NCI-H2171 treated with DMSO at 0.1 percent for 48 hours (cell line): ENCODE results near the gene DNAJC3.
"Not testable (repeated sequence)": the region's sequence is repeated elsewhere in the genome, so short reads cannot be mapped to it uniquely, and the experiment has no call there.

Experiments
- DNase-seq: peaks from one replicate; lab custom pipeline; 2025; lab: John Stamatoyannopoulos, UW

The DNAJC3 gene, protein sequence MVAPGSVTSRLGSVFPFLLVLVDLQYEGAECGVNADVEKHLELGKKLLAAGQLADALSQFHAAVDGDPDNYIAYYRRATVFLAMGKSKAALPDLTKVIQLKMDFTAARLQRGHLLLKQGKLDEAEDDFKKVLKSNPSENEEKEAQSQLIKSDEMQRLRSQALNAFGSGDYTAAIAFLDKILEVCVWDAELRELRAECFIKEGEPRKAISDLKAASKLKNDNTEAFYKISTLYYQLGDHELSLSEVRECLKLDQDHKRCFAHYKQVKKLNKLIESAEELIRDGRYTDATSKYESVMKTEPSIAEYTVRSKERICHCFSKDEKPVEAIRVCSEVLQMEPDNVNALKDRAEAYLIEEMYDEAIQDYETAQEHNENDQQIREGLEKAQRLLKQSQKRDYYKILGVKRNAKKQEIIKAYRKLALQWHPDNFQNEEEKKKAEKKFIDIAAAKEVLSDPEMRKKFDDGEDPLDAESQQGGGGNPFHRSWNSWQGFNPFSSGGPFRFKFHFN

DNA sequence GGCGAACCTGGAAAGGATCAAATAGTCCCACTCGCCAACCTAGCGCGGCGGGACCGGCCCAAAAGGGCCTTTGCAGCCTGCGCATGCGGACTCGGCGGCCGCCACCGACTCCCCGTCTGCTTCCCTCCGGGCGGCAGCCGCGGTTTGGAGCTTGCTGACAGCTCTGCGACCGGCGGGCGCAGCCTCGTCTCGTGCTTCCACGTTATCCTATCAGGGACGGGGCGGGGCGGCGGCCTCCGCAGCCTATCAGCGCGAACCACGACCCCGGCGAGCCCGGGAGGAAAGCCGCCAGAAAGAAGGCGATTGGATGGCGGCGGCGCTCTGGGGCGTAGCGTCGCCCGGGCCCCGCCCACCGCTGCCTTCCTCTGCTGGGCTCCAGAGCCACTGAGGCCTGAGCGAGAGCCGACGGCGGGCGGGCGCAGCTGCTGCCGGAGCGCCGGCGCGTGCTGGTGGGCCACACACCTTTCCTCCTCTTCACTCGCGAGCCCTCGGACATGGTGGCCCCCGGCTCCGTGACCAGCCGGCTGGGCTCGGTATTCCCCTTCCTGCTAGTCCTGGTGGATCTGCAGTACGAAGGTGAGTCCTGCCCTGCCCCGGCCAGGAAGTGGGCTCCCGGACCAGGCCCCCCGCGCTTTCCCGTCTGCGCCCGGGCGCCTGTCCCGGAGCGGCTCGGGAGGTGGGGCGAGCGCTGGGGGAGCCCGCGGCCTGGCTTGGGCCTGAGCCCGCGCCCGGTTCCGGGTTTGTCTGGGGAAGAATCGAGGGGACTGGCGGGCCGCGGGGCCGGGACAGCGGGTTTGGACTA is at the start of gene DNAJC3:
Gene DNAJC3 (plus strand): TSS at position 378 of the 802 bp plus-strand sequence. CDS start 117 bp downstream, at position 495.
- DNase-seq: peak; percentile 96

DNA sequence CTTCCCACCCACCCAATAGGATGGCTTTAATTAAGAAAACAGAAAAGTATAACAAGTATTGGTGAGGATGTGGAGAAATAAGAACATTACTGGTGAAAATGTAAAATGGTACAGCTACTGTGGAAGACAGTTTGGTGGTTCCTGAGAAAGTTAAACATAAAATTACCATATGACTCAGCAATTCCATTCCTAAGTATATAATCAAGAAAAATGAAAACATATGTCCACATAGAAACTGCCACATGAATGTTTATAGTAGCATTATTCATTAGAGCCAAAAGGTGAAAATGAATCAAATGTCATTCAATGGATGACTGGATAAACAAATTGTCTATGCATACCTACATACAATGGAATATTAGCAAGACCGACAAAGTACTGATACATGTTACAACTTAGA is 49.3 kb upstream of the DNAJC3 start:
- no peak for DNase-seq

DNA sequence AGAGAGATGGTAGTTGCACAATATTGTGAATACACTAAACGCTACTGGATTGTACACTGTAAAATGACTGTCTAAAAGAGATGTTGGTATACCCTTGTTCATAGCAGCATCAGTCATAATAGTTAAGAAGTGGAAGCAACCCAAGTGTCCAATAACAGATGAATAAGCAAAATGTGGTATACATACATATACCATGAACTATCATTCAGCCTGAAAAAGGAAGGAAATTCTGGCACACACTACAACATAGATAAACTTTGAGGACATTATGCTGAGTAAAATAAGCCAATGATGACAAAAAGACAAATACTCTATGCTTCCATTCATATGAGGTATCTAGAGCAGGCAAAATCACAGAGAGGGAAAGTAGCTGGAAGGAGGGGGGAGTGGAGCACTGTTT is 48.5 kb upstream of the DNAJC3 start:
- no peak for DNase-seq

DNA sequence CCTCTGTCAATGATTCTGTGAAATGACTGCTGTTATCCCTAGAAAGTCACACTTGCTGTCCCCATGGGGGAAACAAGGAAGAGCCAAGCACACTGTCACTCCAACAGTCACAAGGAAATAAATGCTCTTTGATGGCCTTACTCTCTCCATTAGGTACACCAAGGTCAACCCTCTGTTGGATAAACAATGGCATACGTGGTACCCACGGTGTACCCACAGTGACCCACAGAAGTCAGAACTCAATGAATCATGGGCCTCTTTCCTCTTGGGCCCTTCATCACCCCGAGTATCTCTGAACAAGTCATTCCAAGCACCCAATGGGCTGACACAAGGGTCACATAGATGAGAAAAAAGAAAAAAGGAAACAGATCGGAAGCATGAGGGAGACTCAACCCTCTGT is 47.9 kb upstream of the DNAJC3 start:
- DNase-seq: no peak

DNA sequence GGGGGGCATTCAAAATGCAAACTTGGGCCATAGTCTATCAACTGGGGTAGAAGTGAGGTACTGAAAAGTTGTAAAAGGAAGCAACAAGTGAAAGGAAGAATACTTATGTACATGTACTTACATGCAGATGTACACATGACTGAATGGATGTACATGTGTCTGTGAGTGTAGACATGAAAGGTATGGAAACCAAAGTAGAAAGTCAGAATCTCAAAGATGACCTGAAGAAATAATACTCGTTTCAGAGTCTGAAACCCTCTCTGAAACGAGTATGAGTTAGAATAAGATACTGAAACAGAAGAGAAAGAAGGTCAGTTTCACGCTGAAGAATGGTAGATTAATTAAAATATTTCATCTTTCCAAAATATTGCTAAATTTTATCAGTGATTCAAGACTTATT is 46.3 kb upstream of the DNAJC3 start:
- no peak for DNase-seq

DNA sequence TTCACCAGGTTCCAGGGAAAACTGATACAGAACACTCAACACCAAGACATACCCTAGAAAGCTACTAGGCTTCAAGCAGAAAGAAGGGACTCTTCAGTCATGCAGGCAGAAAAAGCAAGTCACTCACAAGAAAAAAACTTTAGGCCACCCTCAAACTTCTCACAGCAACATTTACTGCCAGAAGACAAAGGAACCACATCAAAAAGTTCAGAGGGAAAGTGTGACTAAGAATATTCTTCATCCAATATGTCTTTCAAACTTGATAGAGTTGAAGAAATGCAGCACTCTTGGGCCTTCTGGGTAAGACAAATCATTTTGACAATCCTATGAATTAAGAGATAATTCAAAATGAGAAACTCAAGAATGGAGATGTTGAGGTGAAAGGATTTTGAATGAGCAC is 40.1 kb upstream of the DNAJC3 start:
- DNase-seq: no peak

DNA sequence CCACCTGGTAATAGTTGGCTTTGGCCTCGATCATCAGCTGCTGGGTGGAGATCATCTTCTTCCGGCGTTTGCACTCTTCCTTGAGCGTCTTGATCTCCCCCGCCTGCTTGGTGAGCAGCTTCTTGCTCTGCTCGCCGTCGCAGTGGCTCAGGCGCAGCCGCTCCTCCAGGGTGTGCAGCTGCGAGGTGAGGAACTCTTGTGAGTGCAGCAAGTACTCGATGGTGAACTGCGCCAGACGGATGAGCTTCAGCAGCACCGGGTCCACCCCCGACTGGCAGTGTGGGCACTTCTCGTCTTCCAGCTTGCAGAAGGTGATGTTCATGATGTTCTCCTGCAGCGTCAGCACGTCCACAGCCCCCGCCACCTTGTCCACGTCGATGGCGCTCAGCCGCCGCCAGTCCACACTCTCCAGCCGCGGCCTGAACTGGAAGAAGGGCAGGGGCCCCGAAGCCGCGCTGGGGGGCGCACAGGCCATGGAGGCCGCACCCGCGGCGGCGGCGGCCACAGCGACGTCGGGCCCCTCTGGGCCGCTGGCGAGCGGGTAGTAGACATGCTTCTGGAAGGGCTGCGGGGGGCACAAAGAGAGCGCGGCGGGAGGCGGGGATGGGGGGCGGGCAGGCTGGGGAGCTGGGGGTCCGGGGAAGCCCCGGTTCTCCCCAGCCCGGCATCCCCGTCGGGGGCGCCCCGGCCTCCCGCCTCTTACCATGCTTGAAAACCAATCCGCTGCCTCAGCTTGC is 35.5 kb upstream of the DNAJC3 start:
- no peak for DNase-seq

DNA sequence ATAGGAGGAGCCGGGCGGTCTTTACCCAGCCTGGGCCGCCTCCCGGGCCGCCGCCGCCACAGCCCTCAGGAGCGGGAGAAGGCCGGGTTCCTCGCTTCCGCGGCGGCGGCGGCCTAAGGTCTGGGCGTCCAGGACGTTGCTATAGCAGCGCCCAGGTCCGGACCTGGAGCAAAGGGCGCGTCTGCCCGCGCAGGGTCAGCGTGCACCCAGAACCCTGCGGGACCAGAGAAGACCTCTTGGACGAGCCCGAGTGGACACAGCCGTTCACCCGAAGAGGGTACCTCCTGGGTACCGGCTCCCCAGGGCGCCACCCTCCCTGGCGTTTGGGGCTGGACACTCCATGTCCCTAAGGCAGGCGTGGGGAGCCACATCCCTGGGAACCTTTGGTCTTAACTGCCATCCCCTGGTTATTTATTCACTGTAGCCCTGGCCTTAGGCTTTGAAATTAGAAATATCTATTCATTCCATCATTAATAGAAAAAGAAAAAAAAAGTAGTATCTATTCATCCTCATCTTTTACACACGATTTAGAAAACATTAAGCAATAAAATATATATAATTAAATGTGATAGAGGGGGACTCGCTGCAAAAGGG is 34.8 kb upstream of the DNAJC3 start:
- DNase-seq: no peak

DNA sequence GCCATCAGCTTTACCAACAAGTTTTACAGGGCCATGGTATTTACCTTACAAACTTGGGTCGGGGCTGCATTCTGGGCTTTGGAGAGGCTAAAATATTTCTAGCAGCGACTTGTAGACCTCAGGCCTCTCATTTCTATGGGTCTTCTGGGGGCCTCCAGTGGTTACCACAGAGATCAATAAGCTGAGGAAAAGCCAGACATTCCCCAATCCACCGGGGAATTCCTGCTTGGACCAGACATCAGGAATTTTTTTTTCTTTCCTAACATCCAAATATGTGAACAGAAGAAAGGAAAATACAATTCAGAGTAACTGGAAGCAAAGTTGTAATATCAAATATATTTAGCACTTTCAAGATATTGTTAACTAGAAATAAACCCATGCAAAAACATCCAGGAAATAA is 33.9 kb upstream of the DNAJC3 start:
- no peak for DNase-seq

DNA sequence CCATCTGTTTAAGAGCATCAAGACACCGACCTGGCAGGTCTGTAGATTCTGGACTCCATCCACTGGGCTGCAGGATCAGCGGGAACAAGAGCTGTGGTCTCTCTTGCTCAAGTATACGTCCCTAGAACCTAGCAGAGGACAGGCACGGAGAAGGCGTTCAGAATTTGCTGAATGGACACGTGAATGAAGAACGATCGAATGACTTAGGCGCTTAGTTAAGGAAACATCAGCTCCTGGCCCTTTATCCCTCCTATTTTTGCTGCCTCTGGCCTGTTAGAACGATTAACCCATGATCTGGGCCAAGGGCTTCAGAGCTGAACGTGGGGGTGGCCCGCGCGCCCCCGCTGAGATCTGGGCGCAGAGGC is 33.4 kb upstream of the DNAJC3 start:
- DNase-seq: peak; percentile 43

DNA sequence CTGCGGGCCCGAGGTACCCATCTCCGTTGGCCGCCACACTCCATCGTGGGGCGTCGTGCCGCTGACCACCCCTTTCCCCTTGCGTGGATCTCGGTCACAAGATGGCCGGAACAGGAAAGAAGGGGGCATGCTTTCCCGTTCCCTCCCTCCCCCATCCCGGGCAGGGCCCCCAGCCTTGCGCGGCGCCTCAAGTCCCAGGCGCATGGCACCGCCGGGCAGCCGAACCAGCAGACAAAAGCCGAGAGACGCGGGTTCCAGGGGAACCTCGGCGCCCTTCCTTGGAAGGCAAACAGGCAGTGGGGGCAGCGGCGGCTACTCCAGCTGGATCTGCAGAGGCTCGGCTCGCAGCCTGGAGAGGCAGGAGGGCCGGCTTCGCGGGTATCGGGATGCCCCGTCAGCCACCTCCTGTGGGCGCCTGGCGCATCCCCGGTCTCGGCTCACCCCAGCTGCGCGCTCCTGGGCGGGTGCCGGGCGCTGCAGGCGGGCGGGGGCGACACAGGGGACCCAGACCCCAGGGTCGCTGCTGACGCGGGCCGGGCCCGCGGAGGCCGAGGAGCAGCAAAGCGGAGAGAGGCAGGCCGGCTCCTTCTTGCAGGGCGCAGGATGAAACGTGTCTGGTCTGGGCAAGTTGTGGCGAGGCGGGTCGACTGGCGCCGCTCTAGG is 32.9 kb upstream of the DNAJC3 start:
- DNase-seq: peak; percentile 51

DNA sequence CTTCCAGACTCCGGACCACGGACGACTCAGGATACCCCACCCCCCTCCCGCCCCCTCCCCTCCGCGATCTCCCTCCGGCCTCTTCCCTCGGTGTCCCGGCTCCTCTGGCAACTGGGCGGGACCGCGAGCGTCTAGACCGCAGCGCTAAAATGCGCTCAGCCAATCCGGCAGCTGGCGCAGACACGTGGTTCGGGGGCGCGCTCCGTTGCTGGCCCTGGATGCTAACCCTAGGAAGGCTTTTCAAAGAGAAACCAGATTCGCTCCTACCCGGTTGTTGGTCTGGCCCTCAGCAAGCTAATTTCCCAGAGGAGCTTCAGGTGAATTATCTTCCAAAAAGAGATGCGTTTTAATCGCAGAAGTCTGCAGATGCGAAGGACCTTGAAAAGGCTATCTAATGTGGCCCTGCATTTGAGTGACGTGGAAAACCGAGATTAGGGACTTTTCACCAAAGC is 32.3 kb upstream of the DNAJC3 start, which contains the start of gene DZIP1:
Gene DZIP1 (minus strand): TSS at position 106 of the 452 bp plus-strand sequence. CDS start 2,677 bp downstream, outside the sequence.
- DNase-seq: peak; percentile 80

DNA sequence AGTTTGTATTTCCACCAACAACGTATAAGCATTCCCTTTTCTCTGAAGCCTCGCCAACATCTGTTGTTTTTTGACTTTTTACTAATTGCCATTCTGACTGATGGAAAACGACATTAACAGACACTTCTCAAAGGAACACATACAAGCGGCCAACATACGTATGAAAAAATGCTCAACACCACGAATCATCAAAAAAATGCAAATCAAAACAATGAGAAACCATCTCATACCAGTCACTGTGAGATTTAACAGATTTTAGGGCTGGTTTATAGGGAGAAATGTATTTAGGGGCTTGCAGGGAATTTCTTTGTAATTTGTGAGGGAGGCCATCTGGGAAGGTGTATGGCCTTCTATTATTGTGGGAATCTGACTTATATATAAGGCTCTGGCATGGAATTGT is 29.6 kb upstream of the DNAJC3 start:
- DNase-seq: no peak

DNA sequence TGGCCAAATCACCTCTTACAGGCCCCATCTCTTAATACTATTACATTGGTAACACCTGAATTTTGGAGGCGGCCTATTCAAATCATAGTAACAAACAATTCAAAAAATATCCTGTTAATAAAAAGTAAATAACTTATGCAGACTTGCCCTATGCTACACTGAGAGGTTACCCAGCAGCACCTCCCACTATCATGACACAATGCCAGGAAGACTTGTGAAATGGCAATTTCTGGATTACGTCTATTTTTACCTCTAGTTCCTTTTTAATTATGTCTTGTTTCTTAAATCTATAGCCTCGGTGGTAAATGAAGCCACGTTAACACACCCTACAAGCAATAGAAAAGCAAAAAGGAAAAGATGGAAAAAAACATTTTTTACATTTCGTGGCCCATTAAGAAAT is 26.2 kb upstream of the DNAJC3 start:
- no peak for DNase-seq

DNA sequence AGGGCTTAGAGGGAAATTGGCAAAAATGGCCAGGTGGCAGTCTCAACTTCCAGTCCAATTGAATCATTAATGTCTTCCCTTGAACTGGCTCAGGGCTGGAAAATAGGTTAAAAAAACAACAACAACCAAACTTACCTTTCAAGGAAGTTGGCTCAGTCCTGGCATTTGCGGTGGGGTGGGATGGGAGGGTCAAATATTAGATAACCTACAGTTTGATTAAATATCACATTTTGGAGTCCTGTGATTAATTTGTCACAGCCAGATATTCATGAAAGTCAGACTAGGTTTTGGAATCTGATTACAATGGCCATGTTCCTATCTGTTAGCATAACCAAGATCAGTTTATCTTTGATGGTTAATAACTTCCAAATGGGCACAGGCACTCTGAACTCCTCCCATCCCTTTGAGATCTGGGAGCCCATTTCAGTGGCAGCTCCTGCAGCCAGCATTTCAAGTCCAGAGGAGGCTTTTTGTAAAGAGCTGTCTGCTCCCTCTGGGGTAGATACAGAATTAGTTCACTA is 24.6 kb upstream of the DNAJC3 start:
- DNase-seq: no peak

DNA sequence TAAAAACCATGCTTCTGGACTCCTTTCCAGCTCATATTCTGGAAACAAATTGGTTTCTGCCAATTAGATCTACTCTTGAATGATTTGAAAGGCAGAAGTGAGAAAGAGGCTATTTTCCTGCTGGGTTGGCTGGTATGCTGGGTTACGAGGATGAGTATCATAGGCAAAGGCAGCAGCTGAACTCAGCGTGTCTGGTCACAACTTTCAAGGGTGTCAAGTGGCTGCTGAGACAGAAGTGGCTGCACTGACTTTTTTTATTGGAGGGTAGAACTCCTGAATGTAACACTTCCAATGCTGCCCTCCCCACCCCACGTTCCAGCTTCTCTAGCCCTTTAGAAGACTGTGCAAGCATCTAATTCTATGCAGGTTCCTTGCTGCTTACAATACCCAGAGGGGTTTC is 24.1 kb upstream of the DNAJC3 start:
- no peak for DNase-seq

DNA sequence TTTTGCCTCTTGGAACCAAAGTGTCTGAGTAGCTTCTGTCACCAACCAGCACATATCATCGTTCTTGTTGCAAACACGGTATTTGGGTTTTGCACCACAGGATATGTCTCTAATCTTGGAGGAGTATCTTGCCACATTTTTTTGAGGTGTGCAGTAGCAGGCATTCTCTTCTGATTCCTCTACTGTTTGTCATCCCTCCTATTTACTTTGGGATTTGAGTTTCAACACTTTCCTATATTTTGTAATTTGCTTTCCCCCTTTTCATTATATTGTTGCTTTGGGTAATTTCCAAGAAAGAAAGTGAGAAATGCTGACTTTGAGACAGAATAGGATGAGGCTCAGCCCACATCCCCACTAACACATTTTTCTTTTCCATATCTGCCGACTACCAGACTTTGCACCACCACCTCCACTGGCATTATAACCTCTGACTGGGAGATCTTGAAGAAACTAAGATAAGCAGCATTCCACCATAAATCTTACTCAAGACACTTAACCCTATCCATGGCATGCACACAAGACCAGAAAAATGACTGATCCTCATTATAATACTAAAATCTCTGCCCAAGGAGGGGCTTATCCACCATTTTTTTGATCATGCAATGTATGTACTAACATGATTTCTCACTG is 20.4 kb upstream of the DNAJC3 start:
- DNase-seq: no peak

DNA sequence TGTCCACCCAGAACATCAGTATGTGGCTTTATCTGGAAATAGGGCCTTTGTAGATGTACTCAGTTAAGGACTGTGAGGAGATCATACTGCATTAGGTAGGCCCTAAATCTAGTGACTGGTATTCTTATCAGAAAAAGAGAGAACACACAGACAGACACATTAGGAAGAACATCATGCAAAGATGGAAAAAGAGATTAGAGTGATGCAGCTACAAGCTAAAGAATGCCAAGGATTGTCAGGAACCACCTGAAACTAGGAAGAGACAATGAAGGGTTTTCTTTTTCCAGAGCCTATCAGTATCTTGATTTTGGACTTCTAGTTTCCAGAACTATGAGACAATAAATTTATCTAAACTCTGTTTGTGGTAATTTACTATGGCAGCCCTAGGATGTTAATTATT is 17.4 kb upstream of the DNAJC3 start:
- no peak for DNase-seq

DNA sequence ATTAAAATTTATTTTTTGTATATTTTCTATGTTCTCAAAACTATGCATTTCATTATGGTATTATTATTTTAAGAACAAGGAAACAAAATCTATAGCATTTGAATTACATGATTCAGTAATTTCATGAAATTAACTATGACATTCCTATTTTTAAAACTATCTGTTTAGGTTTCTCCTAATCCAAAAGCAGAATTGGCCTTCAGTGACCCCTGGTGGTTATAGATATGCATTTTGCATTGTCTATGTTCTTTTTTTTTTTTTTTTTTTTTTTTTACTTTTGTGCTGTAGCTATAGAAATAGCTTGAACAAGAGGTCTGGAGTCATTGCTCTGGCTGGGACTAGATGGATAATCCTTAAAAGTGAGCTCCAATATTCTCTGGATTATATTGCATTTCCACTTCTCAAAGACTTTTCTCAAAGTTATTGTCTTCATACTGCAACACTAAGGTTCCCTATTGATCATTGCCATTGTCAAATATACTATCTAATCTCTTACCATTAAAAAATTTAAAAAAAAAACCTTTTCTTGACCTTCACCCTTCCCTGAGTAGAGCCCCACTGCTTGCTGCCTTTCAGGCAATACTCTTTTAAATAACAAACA is 15.9 kb upstream of the DNAJC3 start:
- peak; percentile 59 for DNase-seq

DNA sequence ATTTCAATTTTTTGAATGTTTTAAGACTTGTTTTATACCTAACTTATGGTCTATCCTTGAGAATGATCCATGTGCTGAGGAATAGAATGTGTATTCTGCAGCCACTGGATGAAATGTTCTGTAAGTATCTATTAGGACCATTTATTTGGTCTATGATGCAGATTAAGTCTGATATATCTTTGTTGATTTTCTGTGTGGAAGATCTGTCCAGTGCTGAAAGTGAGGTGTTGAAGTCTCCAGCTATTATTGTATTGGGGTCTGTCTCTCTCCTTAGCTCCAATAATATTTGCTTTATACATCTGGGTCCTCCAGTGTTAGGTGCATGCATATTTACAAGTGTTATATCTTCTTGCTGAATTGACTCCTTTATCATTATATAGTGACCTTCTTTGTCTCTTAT is 9.7 kb upstream of the DNAJC3 start:
- not testable (repeated sequence) for DNase-seq
